IMR-90 (cell line): ENCODE measurements around the gene FANCD2. TPM values are rescaled to one million over a fixed set of nuclear protein-coding genes. Genes with fewer than 3 reads are reported as not detected.

ENCODE experiments used
- ATAC-seq: fragments of 200-7000 bp; cut with Tn5 transposase; 2 replicates; pipeline ENCODE4 v1.9.1; 2020; ENCODE audit warnings: low read depth, mild to moderate bottlenecking, moderate library complexity
- BruUV-seq: library from RNA; stranded (reverse); fragments of 400-500 nt; replicated peaks from 2 replicates; lab custom pipeline; 2021; lab: Mats Ljungman, UMichigan
- CTCF ChIA-PET: fragments of 300-600 bp; formaldehyde crosslinking; extraction: SDS; loops from one replicate; lab custom pipeline; 2021; ENCODE audit warnings: antibody characterized with exemption; lab: Yijun Ruan, JAX
- POLR2A ChIA-PET: fragments of 300-600 bp; sonication (Branson Sonifier 250); formaldehyde crosslinking; loops from one replicate; lab custom pipeline; 2022; ENCODE audit warnings: antibody characterized with exemption; ENCODE audit not compliant: unreplicated experiment; lab: Charles Lee
- DNase-seq: peaks from one replicate; pipeline ENCODE4 v3.0.0; 2013
- H2AFZ ChIP-seq: replicated peaks from 2 replicates; pipeline ENCODE3; 2013; ENCODE audit warnings: low read length, mild to moderate bottlenecking; ENCODE audit not compliant: poor library complexity
- H2AK5ac ChIP-seq: 2 replicates; pipeline ENCODE4 v1.6.1; 2013; ENCODE audit warnings: low read depth, low read length, inconsistent platforms
- H2AK9ac ChIP-seq: replicated peaks from 2 replicates; pipeline ENCODE3; 2013; ENCODE audit warnings: mild to moderate bottlenecking, low read depth, low read length, moderate library complexity; ENCODE audit not compliant: poor library complexity
- H2BK120ac ChIP-seq: 2 replicates; pipeline ENCODE4 v1.6.1; 2013; ENCODE audit warnings: low read depth, low read length, inconsistent platforms
- H2BK15ac ChIP-seq: 3 replicates; pipeline ENCODE4 v1.6.1; 2013; ENCODE audit warnings: low read depth, low read length, inconsistent platforms
- H2BK20ac ChIP-seq: 2 replicates; pipeline ENCODE4 v1.6.1; 2013; ENCODE audit warnings: low read depth, mild to moderate bottlenecking, inconsistent platforms, low read length, moderate library complexity
- H2BK5ac ChIP-seq: 2 replicates; pipeline ENCODE4 v1.6.1; 2013; ENCODE audit warnings: mild to moderate bottlenecking, low read depth, low read length, inconsistent platforms; ENCODE audit not compliant: poor library complexity, severe bottlenecking
- H3K14ac ChIP-seq: replicated peaks from 2 replicates; pipeline ENCODE4 v1.6.1; 2013; ENCODE audit warnings: low read depth, low read length, inconsistent platforms
- H3K18ac ChIP-seq: 2 replicates; pipeline ENCODE4 v1.6.1; 2013; ENCODE audit warnings: low read depth, low read length, control low read depth
- H3K23ac ChIP-seq: 2 replicates; pipeline ENCODE4 v1.6.1; 2013; ENCODE audit warnings: low read depth, low read length, inconsistent platforms
- H3K27ac ChIP-seq: 2 replicates; pipeline ENCODE4 v1.5.1; 2013; ENCODE audit warnings: mild to moderate bottlenecking, control low read depth, low read length; ENCODE audit not compliant: insufficient read depth
- H3K27me3 ChIP-seq: 2 replicates; pipeline ENCODE4 v1.6.1; 2013; ENCODE audit warnings: low read length; ENCODE audit not compliant: control insufficient read depth, insufficient read depth
- H3K36me3 ChIP-seq: 2 replicates; pipeline ENCODE4 v1.6.1; 2013; ENCODE audit warnings: low read length, mixed read lengths; ENCODE audit not compliant: control insufficient read depth, insufficient read depth
- H3K4ac ChIP-seq: 2 replicates; pipeline ENCODE4 v1.6.1; 2013; ENCODE audit warnings: low read depth, low read length, inconsistent platforms
- H3K4me1 ChIP-seq: 2 replicates; pipeline ENCODE4 v1.6.1; 2013; ENCODE audit warnings: low read length, mixed read lengths; ENCODE audit not compliant: control insufficient read depth, insufficient read depth
- H3K4me2 ChIP-seq: 2 replicates; pipeline ENCODE4 v1.6.1; 2013; ENCODE audit warnings: low read depth, mild to moderate bottlenecking, control low read depth, low read length, moderate library complexity
- H3K4me3 ChIP-seq: 2 replicates; pipeline ENCODE4 v1.5.1; 2013; ENCODE audit warnings: low read depth, mild to moderate bottlenecking, control low read depth, low read length, moderate library complexity; ENCODE audit not compliant: insufficient read depth
- H3K56ac ChIP-seq: 2 replicates; pipeline ENCODE4 v1.6.1; 2013; ENCODE audit warnings: low read length, inconsistent platforms; ENCODE audit not compliant: insufficient read depth; ENCODE audit errors: extremely low read depth
- H3K79me1 ChIP-seq, 2 experiments: 2 replicates each; pipeline ENCODE4 v1.6.1; 2013; ENCODE audit warnings: low read length in 2 of 2, inconsistent platforms in 1 of 2, low read depth in 1 of 2
- H3K9ac ChIP-seq: 2 replicates; pipeline ENCODE4 v1.6.1; 2013; ENCODE audit warnings: low read depth, low read length, control low read depth
- H3K9me1 ChIP-seq: 2 replicates; pipeline ENCODE4 v1.6.1; 2013; ENCODE audit warnings: low read length, inconsistent platforms; ENCODE audit not compliant: insufficient read depth
- H3K9me3 ChIP-seq: 2 replicates; pipeline ENCODE4 v1.6.1; 2013; ENCODE audit warnings: low read length; ENCODE audit not compliant: control insufficient read depth, insufficient read depth
- H4K20me1 ChIP-seq: 2 replicates; pipeline ENCODE4 v1.6.1; 2013; ENCODE audit warnings: low read length, inconsistent platforms; ENCODE audit not compliant: insufficient read depth
- H4K5ac ChIP-seq: 2 replicates; pipeline ENCODE4 v1.6.1; 2013; ENCODE audit warnings: mild to moderate bottlenecking, low read depth, low read length, control low read depth
- H4K8ac ChIP-seq, 2 experiments: 2 replicates each; pipeline ENCODE4 v1.6.1; 2013; ENCODE audit warnings: low read depth in 2 of 2, low read length in 2 of 2, control low read depth in 1 of 2, inconsistent platforms in 1 of 2
- H4K91ac ChIP-seq: 2 replicates; pipeline ENCODE4 v1.6.1; 2013; ENCODE audit warnings: low read depth, low read length, inconsistent platforms; ENCODE audit not compliant: insufficient read depth
- BHLHE40 ChIP-seq: fragments of 150-350 bp; IDR thresholded peaks from 2 replicates; pipeline ENCODE4 v1.6.1; 2016; ENCODE audit warnings: mild to moderate bottlenecking, low read depth, low read length
- CEBPB ChIP-seq: IDR thresholded peaks from 2 replicates; pipeline ENCODE4 v1.6.1; 2012; ENCODE audit warnings: low read depth, low read length, improper control_type of control experiment
- CHD1 ChIP-seq: IDR thresholded peaks from 2 replicates; pipeline ENCODE4 v1.6.1; 2012; ENCODE audit warnings: low read depth, low read length, improper control_type of control experiment
- CTCF ChIP-seq: conservative IDR thresholded peaks from 2 replicates; pipeline ENCODE4 v1.5.1; 2012; ENCODE audit warnings: mild to moderate bottlenecking, low read depth, low read length, improper control_type of control experiment
- ELK1 ChIP-seq: fragments of 150-350 bp; IDR thresholded peaks from 2 replicates; pipeline ENCODE4 v1.6.1; 2016; ENCODE audit warnings: low read depth, mild to moderate bottlenecking, low read length, moderate library complexity, borderline replicate concordance
- FOS ChIP-seq: fragments of 150-350 bp; IDR thresholded peaks from 2 replicates; pipeline ENCODE4 v1.6.1; 2016; ENCODE audit warnings: low read depth, low read length
- MAFK ChIP-seq: IDR thresholded peaks from 2 replicates; pipeline ENCODE4 v1.6.1; 2012; ENCODE audit warnings: low read depth, low read length, improper control_type of control experiment
- MAZ ChIP-seq: IDR thresholded peaks from 2 replicates; pipeline ENCODE4 v1.6.1; 2012; ENCODE audit warnings: low read depth, mild to moderate bottlenecking, low read length, improper control_type of control experiment, moderate library complexity, borderline replicate concordance
- MXI1 ChIP-seq: IDR thresholded peaks from 2 replicates; pipeline ENCODE4 v1.6.1; 2012; ENCODE audit warnings: low read depth, mild to moderate bottlenecking, low read length, moderate library complexity, borderline replicate concordance
- NFE2L2 ChIP-seq: fragments of 150-350 bp; IDR thresholded peaks from 2 replicates; pipeline ENCODE4 v1.6.1; 2016; ENCODE audit warnings: low read depth, mild to moderate bottlenecking, low read length
- POLR2A ChIP-seq: IDR thresholded peaks from 2 replicates; pipeline ENCODE4 v1.6.1; 2012; ENCODE audit warnings: mild to moderate bottlenecking, low read depth, low read length
- RAD21 ChIP-seq: IDR thresholded peaks from 2 replicates; pipeline ENCODE4 v1.6.1; 2012; ENCODE audit warnings: low read length, improper control_type of control experiment
- RCOR1 ChIP-seq: IDR thresholded peaks from 2 replicates; pipeline ENCODE4 v1.6.1; 2012; ENCODE audit warnings: mild to moderate bottlenecking, low read length, improper control_type of control experiment; ENCODE audit not compliant: insufficient replicate concordance
- RFX5 ChIP-seq: IDR thresholded peaks from 2 replicates; pipeline ENCODE4 v1.8.0; 2012; ENCODE audit warnings: low read depth, mild to moderate bottlenecking, low read length, moderate library complexity
- SMC3 ChIP-seq: fragments of 150-350 bp; IDR thresholded peaks from 2 replicates; pipeline ENCODE4 v1.6.1; 2016; ENCODE audit warnings: low read depth, mild to moderate bottlenecking, antibody characterized with exemption, low read length, moderate library complexity
- USF2 ChIP-seq: fragments of 150-350 bp; IDR thresholded peaks from 2 replicates; pipeline ENCODE4 v1.6.1; 2017; ENCODE audit warnings: mild to moderate bottlenecking, antibody characterized with exemption, low read length, low read depth
- WGBS, 2 experiments: methylation state at CpG; one replicate each; pipeline versions ENCODE4 v1.1.5 to v1.1.7; 2013; ENCODE audit warnings: missing lambda C conversion rate in 2 of 2; ENCODE audit not compliant: insufficient read length in 1 of 2; ENCODE audit errors: extremely low coverage in 2 of 2; 5-methylcytosine and 5-hydroxymethylcytosine counted together
- dilution Hi-C: fragments of 300-500 bp; cut with HindIII; formaldehyde crosslinking; loops from one replicate; pipeline ENCODE4 v1.14.3; 2018; ENCODE audit warnings: low sequenced_read_pairs; ENCODE audit not compliant: unreplicated experiment
- in situ Hi-C: fragments of 300-500 bp; cut with MboI; formaldehyde crosslinking; loops from 3 replicates; pipeline ENCODE4 v1.14.3; 2019; ENCODE audit warnings: low sequenced_read_pairs, inconsistent platforms, mixed read lengths
- intact Hi-C: fragments of 100-400 bp; cut with micrococcal nuclease; formaldehyde crosslinking; loops from 2 replicates; pipeline ENCODE4 v1.10.0; 2022
- polyA plus RNA-seq, 3 experiments: library from polyadenylated mRNA; depleted of rRNA; stranded (reverse); fragments of >200 nt; gene quantifications; 2 replicates each; pipeline ENCODE4 v1.2.3, GENCODE V29; 2012; ENCODE audit warnings: low replicate concordance in 1 of 3
- total RNA-seq: library from RNA; depleted of rRNA; stranded (reverse); fragments of >200 nt; gene quantifications from 2 replicates; pipeline ENCODE4 v1.2.3, GENCODE V29; 2012

FANCD2 gene
- total and polyA plus RNA-seq, 2 of the 4 experiments (the other 2 are of a cell fraction), result 8.9 to 19.7 TPM

GRCh38 chr3:10136426-10137005 lies 110.3 kb downstream of the FANCD2 start:
- Histone ChIP-seq H4K91ac (no peak overlapping the region), H4K5ac (no peak overlapping the region), H3K4ac (no peak overlapping the region), H2BK120ac (no peak overlapping the region), H3K27me3 (no peaks in the 10 kb centered on the region), H3K36me3 (no peaks in the 10 kb centered on the region), H3K4me1 (no peaks in the 10 kb centered on the region), H2BK15ac (no peak overlapping the region), H2AK9ac (no peak overlapping the region), H3K27ac (no peak overlapping the region), H3K23ac (no peak overlapping the region), H3K4me3 (no peak overlapping the region), H3K4me2 (no peak overlapping the region), H3K18ac (no peak overlapping the region), H2BK20ac (no peak overlapping the region), H4K20me1 (no peaks in the 10 kb centered on the region; the same call in 1 of the 2 replicates), H3K79me1 (0 out of 4 replicates have a peak, but pooled peaks cover 0 to 4% of the 10 kb centered on the region in 2 experiments), H2BK5ac (no peak overlapping the region), H3K14ac (no peak overlapping the region), H2AK5ac (no peak overlapping the region), H3K9ac (no peak overlapping the region), H4K8ac (no peak overlapping the region), H2AFZ (no peak overlapping the region), H3K9me1 (no peaks in the 10 kb centered on the region), H3K56ac (no peak overlapping the region), H3K9me3 (no peaks in the 10 kb centered on the region)
- intact Hi-C loops (no loop called here), dilution Hi-C loops (no loop called here), in situ Hi-C loops (no loop called here)
- TF ChIP-seq CEBPB (no peak), POLR2A (no peak), FOS (no peak), ELK1 (no peak), MXI1 (no peak), CHD1 (no peak), RAD21 (no peak), USF2 (no peak), RFX5 (no peak), MAFK (no peak), CTCF (no peak), SMC3 (no peak), BHLHE40 (no peak), NFE2L2 (no peak), MAZ (no peak), RCOR1 (no peak)
- no peak for DNase-seq
- BruUV-seq, result no TSS peak
- ATAC-seq, result no peak
- WGBS, 2 experiments, result 52% methylated on average over 2 of the region's 25 CpGs; no CpG with 5 or more reads in 1 of the 2 experiments
- ChIA-PET CTCF (no interaction called here), POLR2A (no interaction called here)
